ENCODE data around the gene EVX2. TPM values are rescaled to one million over a fixed set of nuclear protein-coding genes. Genes with fewer than 3 reads are reported as not detected.

The EVX2 gene
- total RNA-seq, 2 experiments from 2014 or later, result not detected

DNA sequence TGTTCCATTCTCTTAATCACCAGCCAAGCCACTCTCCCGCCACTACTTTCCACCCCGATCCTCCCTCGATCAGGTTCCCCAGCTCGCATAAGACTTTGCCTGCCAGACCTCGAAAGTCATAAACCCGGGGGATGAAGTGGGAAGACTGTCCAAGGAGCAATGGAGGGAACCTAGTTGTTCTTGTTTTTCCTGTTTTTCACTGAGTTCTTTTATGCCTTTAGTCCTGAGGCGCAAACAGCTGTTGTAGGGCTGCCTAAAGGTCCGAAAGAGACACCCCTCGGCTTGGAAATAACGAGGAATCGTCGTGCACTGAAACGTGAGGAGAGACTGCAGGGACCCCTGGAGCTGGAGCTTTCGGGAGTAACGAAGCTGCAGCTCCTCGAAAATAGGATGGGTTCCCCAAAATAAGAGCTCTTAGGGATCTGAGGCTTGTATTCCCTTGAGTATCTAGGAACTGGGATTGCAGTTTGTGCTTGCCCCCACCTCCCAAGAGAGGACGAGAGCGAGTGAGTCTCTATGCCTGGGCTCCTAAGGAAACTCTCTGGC, 14.1 kb upstream of the EVX2 start:
- intact Hi-C loops (cut with micrococcal nuclease), result loop anchor here (1.0 to 5.0 kb wide), 2 partner anchors 408 to 731 kb away; no protein-coding TSS in a partner anchor
- POLR2A ChIA-PET, result interaction anchor here (0.5 kb wide), 1 partner anchor 458 kb away, joined by 3 read pairs; no protein-coding TSS in a partner anchor
- Mint-ChIP-seq H3K36me3 (ENCODE audit: low read depth) (no peaks in the 10 kb centered on the region), H3K4me3 (peak overlapping the region; percentile 35), H3K27ac (no peak overlapping the region), H3K27me3 (peaks cover 89% of the 10 kb centered on the region), H3K4me1 (ENCODE audit: low read depth) (peaks cover 14% of the 10 kb centered on the region), H3K9me3 (no peaks in the 10 kb centered on the region)
- no peak for TF ChIP-seq CTCF (IDR thresholded peaks at IDR 0.05)
- CTCF ChIA-PET, result interaction anchor here (0.6 to 6.1 kb wide), 29 partner anchors 8 to 1057 kb away, joined by 3 to 94 read pairs (median 4); no protein-coding TSS in a partner anchor
- no peak for DNase-seq
- ATAC-seq, result no peak

- DNase-seq (peak; percentile 74), ATAC-seq (peak; percentile 84)
- peak overlapping the region; percentile 35 for H3K4me3 Mint-ChIP-seq
- intact Hi-C loops (cut with micrococcal nuclease), result loop anchor here (1.0 to 5.0 kb wide), 2 partner anchors 407 to 730 kb away; no protein-coding TSS in a partner anchor
- H3K27ac Mint-ChIP-seq, result no peak overlapping the region
- peaks cover 14% of the 10 kb centered on the region for H3K4me1 Mint-ChIP-seq (ENCODE audit: low read depth)
- ChIA-PET POLR2A (no interaction called here), CTCF (interaction anchor here (0.6 to 6.1 kb wide), 34 partner anchors 9 to 1756 kb away, joined by 3 to 94 read pairs (median 4); no protein-coding TSS in a partner anchor)
- no peaks in the 10 kb centered on the region for H3K9me3 Mint-ChIP-seq
- H3K36me3 Mint-ChIP-seq (ENCODE audit: low read depth), result no peaks in the 10 kb centered on the region
- peak; percentile 85 for TF ChIP-seq CTCF (IDR thresholded peaks at IDR 0.05)
- peaks cover 82% of the 10 kb centered on the region for H3K27me3 Mint-ChIP-seq
Measured at GRCh38 chr2:176096986-176097819, 13.4 kb upstream of the EVX2 start.

- Mint-ChIP-seq H3K4me1 (ENCODE audit: low read depth) (peaks cover 19% of the 10 kb centered on the region), H3K27ac (no peak overlapping the region), H3K4me3 (peak overlapping the region; percentile 35), H3K36me3 (ENCODE audit: low read depth) (peaks cover 3% of the 10 kb centered on the region), H3K9me3 (no peaks in the 10 kb centered on the region), H3K27me3 (peaks cover 82% of the 10 kb centered on the region)
- CTCF ChIA-PET, result interaction anchor here (0.6 to 6.1 kb wide), 20 partner anchors 9 to 1755 kb away, joined by 3 to 94 read pairs (median 4); partner anchors contain the start of gene HOXD4
- POLR2A ChIA-PET, result no interaction called here
- intact Hi-C loops (cut with micrococcal nuclease), result loop anchor here (5.0 kb wide), 1 partner anchor 729 kb away; no protein-coding TSS in a partner anchor
- no peak for TF ChIP-seq CTCF (IDR thresholded peaks at IDR 0.05)
- DNase-seq (no peak), ATAC-seq (no peak)
Measured at GRCh38 chr2:176096243-176096985, 12.7 kb upstream of the EVX2 start.

- no peak for TF ChIP-seq CTCF (IDR thresholded peaks at IDR 0.05)
- no peak overlapping the region for H3K4me3 Mint-ChIP-seq
- H3K36me3 Mint-ChIP-seq (ENCODE audit: low read depth), result peaks cover 3% of the 10 kb centered on the region
- peaks cover 82% of the 10 kb centered on the region for H3K27me3 Mint-ChIP-seq
- H3K4me1 Mint-ChIP-seq (ENCODE audit: low read depth), result peaks cover 19% of the 10 kb centered on the region
- no peaks in the 10 kb centered on the region for H3K9me3 Mint-ChIP-seq
- ChIA-PET CTCF (interaction anchor here (0.9 to 6.1 kb wide), 15 partner anchors 8 to 844 kb away, joined by 3 to 94 read pairs (median 4); partner anchors contain the start of gene HOXD4), POLR2A (no interaction called here)
- no peak overlapping the region for H3K27ac Mint-ChIP-seq
- ATAC-seq, result no peak
- no peak for DNase-seq
- intact Hi-C loops (cut with micrococcal nuclease), result loop anchor here (5.0 kb wide), 1 partner anchor 728 kb away; no protein-coding TSS in a partner anchor
Measured at GRCh38 chr2:176095421-176095820, 11.7 kb upstream of the EVX2 start.
